EL (cell line): ENCODE measurements around the gene GJB5.
"Not testable (repeated sequence)": the region's sequence is repeated elsewhere in the genome, so short reads cannot be mapped to it uniquely, and the experiment has no call there.

Experiments used
- DNase-seq: peaks from one replicate; pipeline ENCODE4 v3.0.0-alpha.2; 2016

Gene GJB5

DNA sequence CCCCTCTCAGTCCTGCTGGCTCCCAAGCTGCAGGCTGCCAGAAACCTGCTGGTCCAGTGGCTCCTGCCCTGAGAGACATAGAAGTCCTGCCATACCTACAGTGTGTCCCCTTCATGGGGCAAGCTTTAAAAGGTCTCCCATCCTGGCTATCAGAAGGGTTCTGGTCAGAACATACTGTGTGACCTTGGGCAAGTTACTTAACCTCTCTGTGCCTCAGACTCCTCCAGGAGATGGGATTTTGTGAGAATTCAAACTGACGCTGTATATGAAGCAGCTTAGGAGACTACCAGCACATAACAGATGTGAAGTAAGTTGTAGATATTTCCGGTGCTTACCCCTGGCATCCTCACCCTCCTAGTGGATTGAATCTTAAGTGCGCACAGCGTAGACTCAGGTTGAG, 8.7 kb upstream of the GJB5 start:
- no peak for DNase-seq

DNA sequence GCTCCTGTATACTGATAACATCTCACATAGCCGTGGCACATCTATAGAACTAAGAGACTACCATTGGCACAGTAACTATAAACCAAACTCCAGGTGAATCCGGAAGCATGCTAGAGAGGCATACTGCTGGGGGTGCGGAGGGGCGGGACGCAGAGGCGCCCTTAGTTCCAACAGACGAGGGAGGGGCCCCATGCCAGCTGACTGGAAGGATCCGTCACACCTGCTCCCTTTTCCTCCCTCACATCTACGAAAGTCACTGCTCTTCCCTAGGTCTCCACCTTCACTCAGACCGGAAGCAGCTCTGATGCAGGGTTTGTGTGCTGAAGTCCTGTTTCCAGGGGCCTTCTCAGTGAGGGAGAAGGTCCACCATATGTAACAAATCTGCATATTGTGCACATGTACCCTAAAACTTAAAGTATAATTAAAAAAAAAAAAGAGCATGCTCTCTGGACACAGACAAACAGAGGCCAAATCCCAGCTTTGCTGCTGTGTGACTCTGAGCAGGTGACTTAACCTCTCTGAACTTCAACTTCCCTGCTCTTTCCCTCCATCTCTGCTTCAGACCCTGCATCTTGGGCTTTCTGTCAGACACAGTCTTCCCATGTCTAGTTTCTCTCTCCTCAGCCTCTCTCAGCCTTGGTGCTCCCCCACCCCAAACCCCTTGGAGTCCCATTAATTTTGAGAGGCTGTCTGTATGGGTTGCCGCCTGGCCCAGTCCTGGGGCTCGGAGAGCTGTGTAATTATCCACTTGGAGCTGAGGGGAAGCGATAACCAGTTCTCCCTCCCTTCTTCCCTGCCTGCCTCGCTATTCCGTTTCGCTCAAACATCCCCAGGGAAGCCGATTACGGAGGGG, 7.8 kb upstream of the GJB5 start:
- DNase-seq, result no peak

DNA sequence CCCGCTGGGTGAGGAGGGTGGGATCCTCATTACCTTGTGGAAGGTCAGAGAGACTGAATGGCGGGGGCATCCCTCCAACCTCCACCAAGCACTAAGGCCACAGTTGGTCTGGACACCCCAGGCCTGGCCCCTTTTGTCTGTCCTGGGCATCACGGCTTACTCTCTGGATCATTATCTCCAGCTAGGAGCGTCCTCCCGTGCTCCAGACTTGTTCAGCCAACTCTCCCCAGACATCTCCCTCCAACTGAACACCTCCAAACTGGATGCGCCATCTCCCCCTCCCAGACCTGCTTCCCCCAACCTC, 7.3 kb upstream of the GJB5 start:
- no peak for DNase-seq

DNA sequence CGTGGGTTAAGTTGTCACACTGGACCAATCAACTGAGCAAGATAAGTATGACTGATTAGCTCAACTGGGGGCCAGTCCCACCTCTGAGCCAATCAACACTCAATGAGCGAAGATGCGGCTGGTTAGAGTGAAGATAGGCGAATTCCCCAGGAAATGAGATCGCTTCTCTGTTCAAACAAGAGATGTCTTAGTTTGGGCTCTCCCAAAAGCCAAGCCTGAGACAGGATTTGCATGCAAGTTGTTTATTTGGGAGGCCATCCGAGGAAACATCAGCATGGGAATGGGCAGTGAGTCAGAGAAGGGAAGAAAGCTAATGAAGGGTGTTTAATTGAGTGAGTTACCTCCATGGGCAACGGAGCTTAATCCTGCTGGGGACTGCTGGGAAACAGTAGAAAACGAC, 4.9 kb upstream of the GJB5 start:
- DNase-seq, result no peak

DNA sequence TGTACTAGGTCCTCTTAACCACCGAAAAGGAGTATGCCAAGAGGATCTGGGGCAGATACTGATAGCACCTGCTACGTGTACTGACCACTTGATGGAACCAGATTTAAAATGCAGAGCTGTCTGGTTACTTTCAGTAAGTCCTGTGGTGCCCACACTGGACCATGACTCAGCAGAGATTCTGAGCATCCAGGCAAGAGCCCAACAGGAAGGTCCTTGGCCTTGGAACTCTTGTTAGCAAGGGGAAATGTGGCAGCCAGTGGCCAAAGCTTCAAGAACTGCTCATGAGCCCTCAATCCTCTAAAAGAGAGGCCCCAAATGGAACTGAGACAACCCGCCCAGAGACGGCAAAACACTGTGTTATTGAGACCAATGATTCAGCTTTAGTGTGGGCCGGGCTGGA, 4.2 kb upstream of the GJB5 start:
- no peak for DNase-seq

DNA sequence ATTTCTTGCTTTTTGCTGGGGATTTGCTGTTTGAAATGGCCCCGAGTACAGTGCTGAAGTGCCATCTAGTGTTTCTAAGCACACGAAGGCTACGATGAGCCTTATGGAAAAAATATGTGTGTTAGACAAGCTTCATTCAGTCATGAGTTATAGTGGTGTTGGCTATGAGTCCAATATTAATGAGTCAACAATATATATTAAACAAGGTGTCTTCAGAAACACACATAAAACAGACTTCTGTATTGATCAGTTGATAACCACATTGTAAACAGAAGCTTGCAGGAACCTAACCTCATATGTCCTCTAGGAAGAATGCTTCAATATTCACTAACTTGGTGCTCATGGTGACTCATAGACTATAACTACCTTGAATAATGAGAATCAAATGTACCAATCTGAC, 1.7 kb upstream of the GJB5 start:
- no peak for DNase-seq

DNA sequence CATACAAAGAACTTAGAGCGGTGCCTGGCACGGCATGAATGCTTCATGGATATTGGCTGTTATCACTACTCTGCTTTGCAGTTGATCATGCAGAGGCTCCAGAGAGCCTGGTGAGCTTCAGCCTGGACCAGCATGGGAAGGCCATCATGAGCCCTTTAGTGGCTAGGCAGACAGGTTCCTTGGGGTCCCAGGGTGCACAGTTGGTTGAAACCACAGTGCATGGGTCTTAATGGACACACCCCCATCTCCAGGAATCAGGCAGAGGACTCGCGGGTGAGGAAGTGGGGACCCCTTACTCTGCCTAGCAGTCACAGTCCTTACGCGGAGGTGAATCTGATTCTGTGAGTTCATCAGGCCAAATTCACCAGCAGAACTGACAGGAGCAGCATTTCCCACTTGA, 1.1 kb downstream of the GJB5 start:
- no peak for DNase-seq

DNA sequence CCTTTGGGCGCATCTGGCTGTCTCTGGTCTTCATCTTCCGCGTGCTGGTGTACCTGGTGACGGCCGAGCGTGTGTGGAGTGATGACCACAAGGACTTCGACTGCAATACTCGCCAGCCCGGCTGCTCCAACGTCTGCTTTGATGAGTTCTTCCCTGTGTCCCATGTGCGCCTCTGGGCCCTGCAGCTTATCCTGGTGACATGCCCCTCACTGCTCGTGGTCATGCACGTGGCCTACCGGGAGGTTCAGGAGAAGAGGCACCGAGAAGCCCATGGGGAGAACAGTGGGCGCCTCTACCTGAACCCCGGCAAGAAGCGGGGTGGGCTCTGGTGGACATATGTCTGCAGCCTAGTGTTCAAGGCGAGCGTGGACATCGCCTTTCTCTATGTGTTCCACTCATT, 2.5 kb downstream of the GJB5 start:
- no peak for DNase-seq

DNA sequence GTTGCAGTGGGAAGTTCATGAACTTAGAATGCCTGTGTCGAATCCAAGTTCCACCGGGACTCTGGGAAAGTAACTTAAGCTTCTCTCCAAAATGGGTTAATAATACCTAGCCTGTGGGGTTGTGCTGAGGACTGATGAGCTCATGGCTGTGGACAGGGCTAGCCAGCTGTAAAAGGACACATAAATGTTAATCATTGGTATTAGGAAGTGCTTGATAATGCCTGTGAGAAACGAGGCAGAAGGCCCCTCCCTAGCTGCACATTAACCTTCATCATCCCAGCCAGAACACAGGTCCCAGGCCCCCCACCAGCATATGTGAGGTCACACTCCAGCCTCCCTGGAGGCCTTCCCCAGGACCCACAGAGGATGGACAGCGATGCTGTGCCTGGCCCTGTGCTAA, 3.9 kb downstream of the GJB5 start:
- DNase-seq, result no peak

DNA sequence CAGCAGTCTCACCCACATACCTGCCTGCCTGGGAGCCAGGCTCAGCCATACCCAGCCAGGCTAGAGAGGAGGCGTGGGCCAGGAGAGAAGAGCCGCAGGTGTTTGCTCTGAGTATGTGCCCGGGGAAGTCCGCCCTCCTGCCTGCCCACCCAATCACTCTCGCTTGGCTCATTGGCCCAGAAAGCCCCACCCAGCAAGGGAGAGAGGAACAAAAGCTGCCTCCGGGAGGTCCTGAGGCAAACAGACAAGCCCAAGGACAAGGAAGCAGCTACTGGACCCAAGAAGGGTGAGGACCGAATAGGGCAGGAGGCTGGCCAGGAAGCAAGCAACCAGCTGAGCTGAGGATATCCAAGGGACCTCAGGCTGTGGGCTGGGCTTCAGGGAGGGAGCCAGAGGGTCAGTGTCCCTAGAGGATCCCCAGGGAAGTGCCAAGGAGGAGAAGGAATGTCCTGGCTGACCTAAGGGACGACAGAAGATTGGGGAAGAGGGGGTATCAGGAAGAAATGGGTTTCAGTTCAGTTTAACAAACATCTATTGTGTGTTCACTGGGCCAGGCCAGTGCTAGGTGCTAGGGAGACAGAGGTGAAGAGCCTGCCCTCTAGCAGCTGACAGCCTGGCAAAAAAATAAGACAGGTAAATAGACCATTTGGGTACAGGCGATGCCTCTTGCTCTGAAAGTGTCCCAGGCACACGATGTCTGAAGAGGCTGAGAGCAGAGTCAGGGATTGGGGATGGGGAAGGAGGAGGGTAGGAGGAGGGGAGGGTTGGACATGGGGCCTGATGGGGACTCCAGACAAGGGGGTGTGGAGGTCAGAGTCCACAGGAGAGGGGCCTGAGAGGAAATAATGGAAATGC, 4.9 kb downstream of the GJB5 start, which contains the start of gene GJB4:
Gene GJB4 (plus strand): TSS at position 238 of the 855 bp plus-strand sequence. CDS start 1,515 bp downstream, outside the sequence.
- DNase-seq, result no peak

DNA sequence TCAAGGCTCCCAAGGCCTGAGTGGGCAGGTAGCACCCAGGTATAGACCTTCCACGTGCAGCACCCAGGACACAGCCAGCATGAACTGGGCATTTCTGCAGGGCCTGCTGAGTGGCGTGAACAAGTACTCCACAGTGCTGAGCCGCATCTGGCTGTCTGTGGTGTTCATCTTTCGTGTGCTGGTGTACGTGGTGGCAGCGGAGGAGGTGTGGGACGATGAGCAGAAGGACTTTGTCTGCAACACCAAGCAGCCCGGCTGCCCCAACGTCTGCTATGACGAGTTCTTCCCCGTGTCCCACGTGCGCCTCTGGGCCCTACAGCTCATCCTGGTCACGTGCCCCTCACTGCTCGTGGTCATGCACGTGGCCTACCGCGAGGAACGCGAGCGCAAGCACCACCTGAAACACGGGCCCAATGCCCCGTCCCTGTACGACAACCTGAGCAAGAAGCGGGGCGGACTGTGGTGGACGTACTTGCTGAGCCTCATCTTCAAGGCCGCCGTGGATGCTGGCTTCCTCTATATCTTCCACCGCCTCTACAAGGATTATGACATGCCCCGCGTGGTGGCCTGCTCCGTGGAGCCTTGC, 6.4 kb downstream of the GJB5 start:
- no peak for DNase-seq

DNA sequence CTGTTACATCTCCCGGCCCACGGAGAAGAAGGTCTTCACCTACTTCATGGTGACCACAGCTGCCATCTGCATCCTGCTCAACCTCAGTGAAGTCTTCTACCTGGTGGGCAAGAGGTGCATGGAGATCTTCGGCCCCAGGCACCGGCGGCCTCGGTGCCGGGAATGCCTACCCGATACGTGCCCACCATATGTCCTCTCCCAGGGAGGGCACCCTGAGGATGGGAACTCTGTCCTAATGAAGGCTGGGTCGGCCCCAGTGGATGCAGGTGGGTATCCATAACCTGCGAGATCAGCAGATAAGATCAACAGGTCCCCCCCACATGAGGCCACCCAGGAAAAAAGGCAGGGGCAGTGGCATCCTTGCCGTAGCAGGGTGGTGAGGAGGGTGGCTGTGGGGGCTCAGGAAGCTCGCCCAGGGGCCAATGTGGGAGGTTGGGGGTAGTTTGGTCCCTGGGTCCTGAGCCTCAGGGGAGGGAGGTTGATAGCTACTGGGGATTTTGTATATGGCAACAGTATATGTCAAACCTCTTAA, 7.0 kb downstream of the GJB5 start:
- no peak for DNase-seq

DNA sequence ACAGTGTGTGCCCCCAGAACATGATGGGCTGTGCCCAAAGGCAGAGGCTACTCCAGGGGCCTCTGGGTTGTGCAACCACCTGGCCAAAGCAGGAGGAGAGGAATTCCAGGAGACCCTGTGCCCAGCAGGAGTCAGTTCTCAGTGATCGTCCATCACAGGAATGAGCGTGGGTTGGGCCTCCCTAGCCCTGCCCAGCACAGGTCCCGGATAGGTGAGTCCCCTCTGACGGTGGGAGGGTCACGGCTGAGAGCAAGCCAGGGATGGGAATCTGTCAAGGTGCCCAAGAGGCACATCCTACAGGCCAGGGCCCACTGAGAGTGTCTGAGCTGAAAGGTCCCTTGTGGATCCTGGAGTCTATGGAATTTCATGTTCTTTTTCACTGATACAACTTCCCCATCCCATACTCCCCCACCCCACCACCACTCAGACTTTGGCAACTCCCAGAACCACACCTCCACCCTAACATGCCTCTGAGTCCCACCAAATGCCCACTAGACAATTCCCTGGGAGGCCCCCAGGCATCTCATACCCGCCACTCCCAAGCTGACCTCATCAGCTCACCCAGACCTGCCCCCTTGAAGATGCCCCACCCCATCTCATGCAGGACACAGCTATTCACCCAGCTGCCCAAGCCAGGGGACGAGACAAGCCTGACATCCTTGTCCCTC, 7.8 kb downstream of the GJB5 start:
- DNase-seq, result no peak

DNA sequence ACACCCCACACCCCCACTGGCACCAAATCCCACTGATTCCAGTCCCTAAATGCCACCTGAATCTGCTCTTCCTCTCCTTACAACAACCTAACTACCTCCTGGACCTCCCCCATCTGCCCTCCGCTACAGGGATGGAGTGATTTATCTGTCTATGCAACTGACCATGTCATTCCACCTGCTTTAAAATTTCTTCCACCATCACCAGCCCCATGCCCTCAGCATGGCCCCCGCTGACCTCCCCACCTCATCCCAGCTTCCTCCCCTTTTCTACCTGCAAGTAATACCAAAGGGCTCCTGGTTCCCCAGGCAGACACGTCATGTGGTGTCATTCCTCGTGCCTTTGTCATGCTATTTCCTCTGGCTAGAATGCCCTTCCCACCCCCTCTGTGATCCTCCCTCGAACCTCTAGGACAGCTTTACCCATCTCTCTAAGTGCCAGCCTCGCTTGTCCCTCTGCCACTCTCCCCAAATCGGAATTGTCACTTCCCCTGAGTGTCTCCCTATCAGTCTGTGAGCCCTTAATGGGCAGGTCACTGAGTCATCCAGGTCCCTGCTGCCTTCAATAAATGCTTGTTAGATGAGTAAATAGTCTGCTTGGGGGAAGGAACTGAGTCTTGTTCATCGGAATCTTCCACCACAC, 8.4 kb downstream of the GJB5 start:
- DNase-seq, result peak; percentile 63

DNA sequence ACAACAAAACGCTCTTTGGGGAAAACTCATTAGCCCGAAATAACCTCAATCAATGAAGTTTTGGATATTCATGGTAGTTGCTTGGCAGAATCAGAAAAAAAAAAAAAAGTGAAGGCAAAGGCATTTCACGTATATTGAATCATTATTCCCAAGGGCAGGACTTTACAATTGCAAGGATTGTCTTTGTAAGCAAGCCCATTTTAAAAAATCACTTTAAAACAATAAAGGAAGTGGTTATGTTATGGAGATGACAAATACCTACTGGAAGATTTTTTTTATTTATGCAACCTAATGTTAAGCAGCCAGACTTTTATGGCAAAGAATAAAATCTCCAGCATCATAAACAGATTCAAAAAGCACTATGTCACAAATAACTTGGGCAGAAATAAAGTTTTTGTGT, 14.0 kb downstream of the GJB5 start:
- DNase-seq, result no peak

DNA sequence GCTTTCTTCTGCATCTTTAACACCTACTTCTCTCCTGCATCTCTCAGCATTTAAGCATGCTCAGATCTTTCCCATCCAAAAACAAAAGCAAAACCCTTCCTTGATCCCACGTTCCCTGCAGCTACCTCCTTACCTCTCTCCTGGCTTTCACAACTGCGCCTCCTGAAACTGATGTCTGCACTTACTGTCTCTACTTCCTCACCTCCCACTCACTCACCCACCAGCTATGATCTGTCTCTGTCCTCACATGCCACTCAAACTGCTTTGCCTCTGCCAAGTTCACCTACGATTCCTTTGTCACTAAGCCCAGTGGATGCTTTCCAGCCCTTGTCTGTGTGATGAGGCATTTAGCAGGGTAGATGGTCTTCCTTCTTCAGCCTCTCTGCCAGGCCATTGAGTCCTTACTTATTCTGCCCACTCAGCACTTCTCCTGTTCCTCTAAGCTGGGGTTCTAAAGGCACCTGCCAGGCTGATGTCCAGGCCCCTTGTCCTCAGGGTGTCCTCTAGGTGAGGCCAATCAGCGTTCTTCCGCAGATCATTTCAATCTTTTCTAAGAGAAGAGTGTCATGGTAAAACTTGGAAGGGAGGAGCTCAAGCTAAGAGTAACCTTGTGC, 16.2 kb downstream of the GJB5 start:
- DNase-seq, result no peak

DNA sequence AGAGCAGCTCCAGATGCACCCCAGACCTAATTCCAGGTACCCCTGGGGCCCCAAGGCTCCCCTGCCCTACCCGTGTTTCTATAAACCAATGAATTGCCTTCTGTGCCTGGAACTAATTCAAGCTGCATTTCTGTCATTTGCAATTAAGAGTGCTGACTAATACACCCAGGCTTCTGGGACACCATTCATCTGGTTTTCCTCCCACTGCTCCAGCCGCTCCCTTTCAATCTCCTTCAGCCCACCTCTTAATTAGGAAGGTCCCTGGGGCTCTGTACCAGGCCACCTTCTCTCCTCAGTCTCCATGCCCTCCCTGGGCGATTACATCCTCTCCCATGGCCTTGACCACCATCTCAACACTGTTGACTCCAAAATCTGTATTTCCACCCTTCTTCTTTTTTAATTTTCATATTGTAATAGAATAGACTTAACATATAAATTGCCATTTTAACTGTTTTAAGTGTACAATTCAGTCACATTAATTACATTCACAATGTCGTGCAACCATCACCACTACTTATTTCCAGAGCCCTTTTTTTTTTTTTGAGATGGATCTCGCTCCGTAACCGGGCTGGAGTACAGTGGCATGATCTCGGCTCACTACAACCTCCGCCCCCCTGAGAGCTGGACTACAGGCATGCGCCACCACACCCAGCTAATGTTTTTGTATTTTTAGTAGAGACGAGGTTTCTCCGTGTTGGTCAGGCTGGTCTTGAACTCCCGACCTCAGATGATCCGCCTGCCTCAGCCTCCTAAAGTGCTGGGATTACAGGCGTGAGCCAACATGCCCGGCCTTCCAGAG, 16.9 kb downstream of the GJB5 start:
- no peak for DNase-seq

DNA sequence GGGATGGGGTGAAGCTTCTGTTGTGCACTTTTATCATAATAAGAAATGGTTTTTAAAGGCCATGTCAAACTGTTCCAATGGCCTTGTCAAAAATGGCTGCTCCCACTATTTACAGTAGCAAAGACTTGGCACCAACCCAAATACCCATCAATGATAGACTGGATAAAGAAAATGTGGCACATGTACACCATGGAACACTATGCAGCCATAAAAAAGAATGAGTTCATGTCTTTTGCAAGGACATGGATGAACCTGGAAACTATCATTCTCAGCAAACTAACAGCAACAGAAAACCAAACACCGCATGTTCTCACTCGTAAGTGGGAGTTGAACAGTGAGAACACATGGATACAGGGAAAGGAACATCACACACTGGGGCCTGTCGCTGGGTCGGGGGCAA, 18.3 kb downstream of the GJB5 start:
- not testable (repeated sequence) for DNase-seq

DNA sequence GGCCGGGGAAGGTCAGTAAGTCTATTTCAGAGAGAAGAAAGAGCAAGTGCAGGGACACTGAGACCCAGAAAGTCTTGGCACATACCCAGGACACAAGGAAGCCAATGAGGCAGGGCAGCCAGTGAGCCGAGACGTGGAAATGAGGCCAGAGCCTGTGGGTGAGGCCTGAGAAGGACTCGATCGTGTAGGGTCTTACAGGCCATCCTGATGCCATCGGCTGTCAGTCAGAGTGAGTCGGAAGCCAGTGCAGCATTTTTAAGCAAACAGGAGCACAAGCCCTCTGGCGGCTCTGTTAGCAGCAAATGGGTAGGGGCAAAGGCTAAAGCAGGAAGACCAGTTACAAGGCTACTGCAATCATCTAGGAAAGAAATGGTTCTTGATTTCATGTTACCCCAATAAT, 20.1 kb downstream of the GJB5 start:
- no peak for DNase-seq

DNA sequence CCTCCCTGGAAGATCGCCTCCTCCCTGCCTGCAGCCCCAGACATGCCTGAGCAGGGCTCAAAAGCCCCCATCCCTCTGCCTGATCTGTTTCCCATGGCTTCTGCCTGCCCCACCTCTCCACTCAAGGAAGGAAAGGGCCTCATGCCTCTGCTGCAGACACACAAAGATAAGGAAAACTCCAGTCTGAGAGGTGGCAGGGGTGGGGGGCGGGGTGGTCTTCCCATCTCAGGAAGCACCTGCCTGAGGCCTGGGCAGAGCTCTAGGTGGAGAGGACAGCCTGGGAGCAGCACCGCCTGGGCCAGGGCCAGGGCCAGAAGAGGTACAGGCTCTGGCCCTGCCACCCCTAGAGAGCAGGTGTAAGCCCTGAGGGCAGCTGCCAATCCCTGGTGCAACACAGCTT, 22.1 kb downstream of the GJB5 start:
- DNase-seq, result no peak
